Measurements from ENCODE around the gene SVEP1. TPM values are rescaled to one million over a fixed set of nuclear protein-coding genes. Genes with fewer than 3 reads are reported as not detected.
"Not testable (repeated sequence)": the region's sequence is repeated elsewhere in the genome, so short reads cannot be mapped to it uniquely, and the experiment has no call there.

The SVEP1 gene
- total RNA-seq, 4 donors from 2014 or later: 0.99 to 31.7 (median 7.9) TPM

DNA sequence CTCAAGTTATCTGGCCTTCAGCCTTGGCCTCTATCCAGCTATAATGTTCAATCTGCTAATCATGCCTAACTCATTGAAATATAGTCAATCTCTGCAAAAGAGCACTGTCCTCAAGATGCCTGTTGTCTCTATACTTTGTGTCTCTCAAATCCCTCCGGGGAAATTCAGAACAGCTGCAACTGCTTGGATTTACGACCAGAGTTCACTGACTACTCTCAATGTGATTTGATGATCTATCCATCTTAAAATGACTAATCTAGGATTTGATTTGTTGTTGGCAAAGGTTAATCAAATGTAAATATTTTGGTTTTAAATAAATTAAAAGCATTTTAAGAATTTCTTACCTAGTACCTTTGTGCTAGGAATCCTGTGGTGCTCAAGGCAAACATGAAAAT lies 40.9 kb downstream of the SVEP1 start:
- Histone ChIP-seq H3K27me3 (no peaks in the 10 kb centered on the region), H3K9me3 (no peaks in the 10 kb centered on the region), H3K4me3 (no peak overlapping the region), H3K36me3 (no peaks in the 10 kb centered on the region), H3K4me1 (peaks cover 0 to 10% (median 0%) of the 10 kb centered on the region in 3 donors), H3K27ac (peak overlapping the region in 2 of 4 donors; percentile 27 to 31)
- intact Hi-C loops (cut with DNase I): no loop called here
- 63 to 70% methylated on average over 2 of the region's 2 CpGs for WGBS, 2 donors
- no peak for DNase-seq
- TF ChIP-seq, protein P1, sequence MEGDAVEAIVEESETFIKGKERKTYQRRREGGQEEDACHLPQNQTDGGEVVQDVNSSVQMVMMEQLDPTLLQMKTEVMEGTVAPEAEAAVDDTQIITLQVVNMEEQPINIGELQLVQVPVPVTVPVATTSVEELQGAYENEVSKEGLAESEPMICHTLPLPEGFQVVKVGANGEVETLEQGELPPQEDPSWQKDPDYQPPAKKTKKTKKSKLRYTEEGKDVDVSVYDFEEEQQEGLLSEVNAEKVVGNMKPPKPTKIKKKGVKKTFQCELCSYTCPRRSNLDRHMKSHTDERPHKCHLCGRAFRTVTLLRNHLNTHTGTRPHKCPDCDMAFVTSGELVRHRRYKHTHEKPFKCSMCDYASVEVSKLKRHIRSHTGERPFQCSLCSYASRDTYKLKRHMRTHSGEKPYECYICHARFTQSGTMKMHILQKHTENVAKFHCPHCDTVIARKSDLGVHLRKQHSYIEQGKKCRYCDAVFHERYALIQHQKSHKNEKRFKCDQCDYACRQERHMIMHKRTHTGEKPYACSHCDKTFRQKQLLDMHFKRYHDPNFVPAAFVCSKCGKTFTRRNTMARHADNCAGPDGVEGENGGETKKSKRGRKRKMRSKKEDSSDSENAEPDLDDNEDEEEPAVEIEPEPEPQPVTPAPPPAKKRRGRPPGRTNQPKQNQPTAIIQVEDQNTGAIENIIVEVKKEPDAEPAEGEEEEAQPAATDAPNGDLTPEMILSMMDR (IDR thresholded peaks at IDR 0.05): no peak
- TF ChIP-seq POLR2A (IDR thresholded peaks at IDR 0.05): no peak

DNA sequence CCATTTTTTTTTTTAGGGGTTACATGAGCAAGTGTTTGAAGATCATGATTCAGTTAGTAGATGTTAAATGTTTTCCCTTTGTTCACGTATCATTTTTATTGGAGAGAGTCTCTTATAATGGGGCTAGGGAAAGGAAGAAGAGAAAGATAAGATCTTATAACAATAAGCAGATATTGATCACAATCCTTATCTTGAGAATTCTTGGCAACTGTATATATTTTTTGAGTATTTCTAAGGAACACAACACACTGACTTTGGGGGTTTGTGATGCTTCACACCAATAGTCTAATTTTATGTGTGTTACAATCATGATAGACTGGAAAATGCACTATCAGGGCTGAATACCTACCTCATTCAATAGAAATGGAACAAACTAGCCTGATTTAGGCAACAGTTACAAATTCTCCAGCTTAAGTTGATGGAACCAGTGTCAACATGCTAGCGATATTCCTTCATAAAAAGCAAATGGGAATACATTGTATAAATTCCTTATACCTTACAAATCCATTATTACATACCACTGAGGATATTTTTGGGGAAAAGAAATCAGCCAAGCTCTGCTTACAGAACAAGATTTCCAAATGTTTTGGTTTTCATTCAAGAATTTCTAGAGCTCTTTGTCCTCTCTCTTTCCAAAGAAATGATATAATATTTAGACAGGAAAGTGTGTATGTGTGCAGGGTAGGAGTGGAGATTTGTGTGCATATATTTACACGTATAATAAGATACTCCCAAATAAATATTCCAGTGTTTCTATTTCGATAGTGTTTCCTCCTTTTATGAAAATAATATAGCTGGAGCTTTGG lies 41.5 kb downstream of the SVEP1 start:
- no peak for DNase-seq
- intact Hi-C loops (cut with DNase I): no loop called here
- 18 to 38% methylated on average over 4 of the region's 4 CpGs for WGBS, 2 donors
- Histone ChIP-seq H3K36me3 (no peaks in the 10 kb centered on the region), H3K9me3 (no peaks in the 10 kb centered on the region), H3K4me3 (no peak overlapping the region), H3K4me1 (peaks cover 0 to 6% (median 0%) of the 10 kb centered on the region in 3 donors), H3K27me3 (no peaks in the 10 kb centered on the region), H3K27ac (peak overlapping the region in 3 of 4 donors; percentile 25 to 31 (median 27))
- TF ChIP-seq POLR2A (IDR thresholded peaks at IDR 0.05): no peak
- TF ChIP-seq, protein P1 (IDR thresholded peaks at IDR 0.05): no peak

DNA sequence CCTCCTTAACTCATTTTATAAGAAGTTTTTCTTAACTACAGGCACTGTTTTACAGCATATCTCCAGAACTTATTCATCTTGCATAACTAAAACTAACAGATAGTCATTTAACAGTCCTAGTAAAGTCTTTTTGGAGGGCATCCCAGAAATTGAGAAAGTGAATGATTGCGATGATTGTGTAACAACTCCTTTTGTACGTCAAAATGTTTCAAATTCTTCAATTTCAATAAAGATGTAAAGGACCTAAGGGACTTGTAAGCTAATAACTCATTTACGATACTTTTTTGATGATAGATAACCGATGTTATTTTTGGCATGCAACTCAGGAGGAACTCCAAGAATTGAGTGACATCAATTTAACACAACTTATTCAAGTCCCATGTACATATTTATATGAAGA lies 42.7 kb downstream of the SVEP1 start:
- no peak for TF ChIP-seq POLR2A (IDR thresholded peaks at IDR 0.05)
- TF ChIP-seq, protein P1 (IDR thresholded peaks at IDR 0.05): no peak
- H3K27me3 ChIP-seq: no peaks in the 10 kb centered on the region
- DNase-seq: no peak
- peak overlapping the region in 1 of 4 donors; percentile 3 for H3K27ac ChIP-seq
- intact Hi-C loops (cut with DNase I): no loop called here
- H3K9me3 ChIP-seq: no peaks in the 10 kb centered on the region
- 44 to 59% methylated on average over 4 of the region's 4 CpGs for WGBS, 2 donors
- H3K4me3 ChIP-seq: no peak overlapping the region
- H3K36me3 ChIP-seq: no peaks in the 10 kb centered on the region
- H3K4me1 ChIP-seq: peaks cover 0 to 6% (median 0%) of the 10 kb centered on the region in 3 donors

DNA sequence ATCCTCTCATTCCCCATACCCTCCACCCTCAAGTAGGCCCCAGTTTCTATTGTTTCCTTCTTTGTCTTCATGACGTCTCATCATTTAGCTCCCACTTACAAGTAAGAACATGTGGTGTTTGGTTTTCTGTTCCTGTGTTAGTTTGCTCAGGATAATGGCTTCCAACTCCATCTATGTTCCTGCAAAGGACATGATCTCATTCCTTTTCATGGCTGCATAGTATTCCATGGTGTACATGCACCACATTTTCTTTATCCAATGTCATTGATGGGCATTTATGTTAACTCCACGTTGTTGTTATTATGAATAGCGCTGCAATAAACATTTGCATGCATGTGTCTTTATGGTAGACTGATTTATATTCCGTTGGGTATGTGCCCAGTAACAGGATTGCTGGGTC lies 45.4 kb downstream of the SVEP1 start:
- H3K27ac ChIP-seq; H3K4me1 ChIP-seq; DNase-seq; H3K9me3 ChIP-seq; H3K4me3 ChIP-seq; H3K27me3 ChIP-seq; H3K36me3 ChIP-seq; intact Hi-C loops (cut with DNase I): not testable (repeated sequence)
- 66 to 70% methylated on average over 4 of the region's 4 CpGs for WGBS, 2 donors

DNA sequence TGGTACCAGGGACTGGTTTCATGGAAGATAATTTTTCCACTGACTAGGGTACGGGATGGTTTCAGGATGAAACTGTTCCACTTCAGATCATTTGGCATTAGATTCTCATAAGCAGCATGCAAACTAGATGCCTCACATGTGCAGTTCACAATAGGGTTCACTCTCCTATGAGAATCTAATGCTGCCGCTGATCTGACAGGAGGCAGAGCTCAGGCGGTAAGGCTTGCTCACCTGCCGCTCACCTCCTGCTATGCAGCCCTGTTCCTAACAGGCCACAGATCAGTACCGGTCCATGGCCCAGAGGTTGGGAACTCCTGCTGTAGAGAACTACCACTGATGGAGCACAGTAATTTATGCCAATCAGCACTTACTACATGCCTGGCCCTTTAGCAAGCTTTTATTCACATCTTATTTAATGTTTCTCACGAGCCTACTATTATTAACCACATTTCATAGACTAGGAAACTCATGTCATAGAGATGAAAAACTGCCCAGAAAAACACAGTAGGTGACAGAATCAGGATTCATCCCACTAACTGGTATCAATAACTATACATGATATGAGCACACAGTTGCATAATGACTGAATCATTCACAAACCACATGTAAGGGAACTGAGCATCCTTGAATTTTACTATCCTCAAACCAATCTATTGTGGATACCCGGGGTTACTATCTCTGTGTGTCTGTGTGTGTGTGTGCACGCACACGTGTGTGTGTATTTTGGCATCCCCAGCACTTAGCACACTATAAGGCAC lies 46.5 kb downstream of the SVEP1 start:
- Histone ChIP-seq H3K4me3 (no peak overlapping the region), H3K36me3 (no peaks in the 10 kb centered on the region), H3K4me1 (peaks cover 0 to 6% (median 0%) of the 10 kb centered on the region in 3 donors), H3K9me3 (no peaks in the 10 kb centered on the region), H3K27me3 (no peaks in the 10 kb centered on the region), H3K27ac (no peak overlapping the region)
- 72 to 90% methylated on average over 7 to 8 of the region's 9 CpGs for WGBS, 2 donors
- TF ChIP-seq, protein P1 (IDR thresholded peaks at IDR 0.05): no peak
- no peak for TF ChIP-seq POLR2A (IDR thresholded peaks at IDR 0.05)
- no peak for DNase-seq
- intact Hi-C loops (cut with DNase I): no loop called here
